GM18858 (cell line): Measurements from ENCODE around the gene STAG1.
"Not testable (repeated sequence)": the region's sequence is repeated elsewhere in the genome, so short reads cannot be mapped to it uniquely, and the experiment has no call there.

Experiments used
- ATAC-seq: cut with Tn5 transposase; IDR thresholded peaks from one replicate; pipeline ENCODE4 v1.9.1; 2021; ENCODE audit not compliant: unreplicated experiment

STAG1 gene

DNA sequence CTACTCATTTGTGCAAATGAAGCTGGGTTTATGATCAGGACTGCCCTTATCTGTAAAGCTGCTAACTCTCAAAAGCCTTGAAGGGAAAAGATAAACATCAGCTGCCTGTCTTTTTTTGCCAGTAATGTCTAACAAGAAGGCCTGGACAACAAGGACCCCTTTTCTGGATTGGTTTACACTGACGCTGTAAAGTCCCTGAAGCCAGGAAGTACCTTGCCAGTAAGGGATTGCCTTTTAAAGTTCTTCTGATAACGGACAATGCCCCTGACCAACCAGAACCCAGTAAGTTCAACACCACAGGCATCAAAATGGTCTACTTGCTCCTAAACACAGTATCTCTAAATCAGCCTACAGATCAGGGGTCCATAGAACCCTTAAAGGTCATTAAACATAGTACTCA lies 324.0 kb downstream of the STAG1 start:
- no peak for ATAC-seq

DNA sequence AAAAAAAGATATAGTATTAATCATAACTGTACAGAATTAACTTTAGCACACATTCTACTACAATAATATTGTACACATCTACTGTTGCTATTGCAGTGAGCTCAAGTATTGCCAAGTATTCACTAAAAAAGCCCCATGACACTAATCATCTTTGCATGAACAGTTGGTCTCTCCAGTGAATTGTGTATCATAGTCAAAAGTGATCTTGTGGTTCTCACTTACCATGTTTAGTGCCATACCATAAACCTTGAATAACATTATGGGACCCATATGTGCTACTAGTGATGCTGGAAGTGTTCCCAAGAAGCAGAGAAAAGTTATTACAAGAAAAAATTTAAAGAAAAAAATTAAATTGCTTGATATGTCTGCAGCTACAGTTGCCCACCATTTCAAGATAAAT lies 324.9 kb downstream of the STAG1 start:
- ATAC-seq = no peak

DNA sequence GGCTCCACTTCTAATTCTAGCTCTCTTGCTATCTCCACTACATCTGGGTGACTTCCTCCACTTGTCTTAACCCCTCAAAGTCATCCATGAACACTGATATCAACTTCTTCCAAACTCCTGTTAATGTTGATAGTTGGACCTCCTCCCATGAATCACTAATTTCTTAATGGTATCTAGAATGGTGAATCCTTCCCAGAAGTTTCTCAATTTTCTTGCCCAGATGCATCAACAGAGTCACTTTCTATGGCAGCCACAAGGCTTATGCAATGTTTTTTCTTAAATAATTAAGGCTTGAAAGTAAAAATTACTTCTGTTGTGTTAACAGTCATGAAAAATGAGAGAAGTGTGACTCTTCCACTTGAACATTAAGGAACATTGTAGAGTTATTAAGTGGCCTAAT lies 337.7 kb downstream of the STAG1 start:
- no peak for ATAC-seq

DNA sequence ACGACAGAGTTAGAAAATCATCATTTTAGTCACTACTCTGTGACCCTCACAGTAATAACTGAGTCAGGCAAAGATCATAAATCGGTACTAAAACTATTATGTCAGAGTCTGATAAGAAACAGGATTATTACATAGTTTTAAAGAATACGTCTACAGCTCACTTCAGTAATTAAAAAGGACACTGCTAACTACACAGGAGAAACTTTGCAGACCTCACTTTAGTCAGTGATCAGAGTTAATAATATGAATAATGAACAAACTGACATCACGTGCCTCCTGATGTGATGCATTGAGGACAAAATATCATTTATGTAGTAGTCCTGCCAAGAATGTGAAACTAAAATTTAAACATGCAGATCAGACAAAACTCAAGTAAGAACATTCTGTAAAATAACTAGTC lies 339.9 kb downstream of the STAG1 start:
- no peak for ATAC-seq

DNA sequence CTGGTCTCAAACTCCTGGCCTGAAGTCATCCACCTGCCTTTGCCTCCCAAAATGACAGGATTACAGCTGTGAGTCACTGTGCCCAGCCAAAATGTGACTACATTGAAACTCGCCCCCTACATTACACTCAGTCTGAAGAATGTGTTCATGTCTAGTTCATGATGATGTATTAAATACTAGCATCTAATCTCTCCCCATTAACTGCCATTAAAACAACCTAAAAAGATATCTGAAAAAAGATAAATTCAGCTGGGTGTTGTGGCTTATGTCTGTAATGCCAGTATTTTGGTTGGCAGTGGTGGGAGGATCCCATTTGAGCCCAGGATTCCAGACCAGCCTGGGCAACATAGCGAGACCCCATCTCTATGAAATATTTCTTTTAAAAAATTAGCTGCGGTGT lies 342.6 kb downstream of the STAG1 start:
- no peak for ATAC-seq

DNA sequence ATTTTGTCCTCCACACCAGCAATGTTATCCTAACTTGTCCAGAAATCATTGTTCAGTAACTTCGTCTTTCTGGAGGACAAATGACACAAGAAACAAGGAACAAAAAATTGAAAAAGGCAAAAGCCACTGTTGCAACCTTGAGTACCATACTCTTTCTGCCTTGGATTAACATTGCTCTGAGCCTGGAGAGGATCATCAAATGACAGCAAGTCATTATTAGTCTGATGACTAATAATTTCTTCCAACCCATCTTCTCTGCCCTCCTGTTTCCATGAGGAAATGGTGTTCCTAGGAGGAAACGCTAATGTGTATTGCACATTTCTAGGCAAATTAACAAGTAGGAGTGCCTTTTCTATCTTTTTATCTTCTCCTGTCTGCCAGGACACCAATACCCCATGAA lies 348.1 kb downstream of the STAG1 start:
- no peak for ATAC-seq

DNA sequence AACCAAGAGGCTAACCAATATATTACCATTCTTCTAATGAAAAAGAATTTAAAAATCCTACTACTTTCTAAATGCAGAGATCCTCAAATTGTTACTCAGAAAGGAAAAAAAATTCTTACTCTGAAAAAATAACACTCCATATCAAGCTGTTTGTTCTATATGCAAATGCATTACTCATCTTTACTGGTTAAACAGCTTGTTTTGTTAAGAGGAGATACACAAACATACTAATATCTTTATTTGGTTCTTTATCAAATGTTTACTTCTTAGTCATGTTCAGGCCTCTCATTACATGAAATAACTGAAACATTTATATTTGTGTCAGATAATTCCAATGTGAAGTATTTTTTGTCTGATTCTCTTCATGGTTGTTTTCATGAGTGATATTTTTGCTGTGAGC lies 355.3 kb downstream of the STAG1 start:
- ATAC-seq = no peak

DNA sequence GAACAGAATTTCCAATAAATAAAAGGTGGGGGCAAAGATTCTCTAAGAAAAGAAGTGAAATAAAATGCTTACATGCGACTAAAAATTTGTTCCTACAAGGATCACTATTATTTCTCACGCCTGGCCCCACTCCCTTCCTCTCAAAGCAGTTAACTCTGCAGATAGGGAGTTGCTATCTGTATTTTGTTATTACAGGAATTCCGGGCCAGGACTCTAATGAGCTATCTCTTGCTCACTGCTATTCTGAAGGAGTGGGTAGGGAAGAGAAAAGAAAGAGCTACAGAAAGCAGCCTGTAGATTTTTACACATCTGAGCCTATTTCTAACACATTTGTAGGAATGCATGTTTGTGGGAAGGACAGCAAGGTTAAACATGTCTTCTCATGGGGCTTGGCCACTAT lies 361.6 kb downstream of the STAG1 start:
- ATAC-seq = no peak

DNA sequence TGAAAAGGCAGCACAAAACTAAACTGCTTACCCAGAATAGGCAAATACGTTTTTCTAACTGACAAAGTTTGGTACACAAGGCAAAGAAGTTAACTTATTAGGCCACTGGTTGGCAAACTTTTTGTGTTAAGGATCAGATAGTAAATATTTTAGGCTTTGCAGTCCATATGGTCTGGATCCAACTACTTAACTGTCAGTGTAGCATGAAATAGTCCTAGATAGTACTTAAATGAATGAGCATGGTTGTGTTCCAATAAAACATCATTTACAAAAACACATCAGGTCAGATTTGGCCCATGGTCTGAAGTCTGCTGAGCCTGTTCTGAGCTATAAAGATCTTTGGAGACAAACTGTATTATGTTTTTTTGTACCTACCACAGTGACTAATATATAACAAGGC lies 365.1 kb downstream of the STAG1 start:
- no peak for ATAC-seq

DNA sequence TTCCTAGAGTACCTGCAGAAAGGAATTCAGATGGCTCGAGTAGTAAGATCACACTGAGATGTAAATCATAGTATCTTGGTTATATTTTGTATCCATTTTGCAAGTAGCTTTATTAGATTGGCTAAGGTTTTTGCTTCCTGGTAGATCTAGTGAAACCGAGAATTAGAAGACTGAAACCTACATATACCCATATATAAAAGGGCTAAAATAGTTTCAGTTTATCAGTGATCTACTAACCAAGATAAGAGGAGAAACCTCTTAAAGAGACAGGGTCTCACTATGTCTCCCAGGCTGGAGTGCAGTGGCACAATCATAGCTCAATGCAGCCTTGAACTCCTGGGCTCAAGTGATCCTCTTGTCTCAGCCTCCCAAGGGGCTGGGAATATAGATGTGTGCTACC lies 366.7 kb downstream of the STAG1 start:
- ATAC-seq = peak; percentile 86

DNA sequence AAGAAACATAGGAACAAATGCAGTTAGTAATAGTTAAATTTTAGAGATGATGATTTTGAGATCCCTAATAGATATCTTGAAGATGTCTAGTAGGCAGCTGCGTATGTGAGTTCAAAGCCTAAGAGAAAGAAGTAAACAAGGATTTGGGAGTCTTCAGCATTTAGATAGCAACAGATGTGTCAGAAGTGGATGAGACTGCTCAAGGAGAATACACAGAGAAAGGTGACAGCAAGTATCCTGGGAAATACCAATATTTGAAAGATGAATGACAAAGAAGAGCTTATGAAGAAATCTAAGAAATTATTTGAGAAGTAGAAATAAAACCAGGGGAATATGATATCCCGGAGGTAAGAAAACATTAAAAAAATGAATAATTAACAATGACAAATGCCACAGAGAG lies 371.1 kb downstream of the STAG1 start:
- ATAC-seq = no peak

DNA sequence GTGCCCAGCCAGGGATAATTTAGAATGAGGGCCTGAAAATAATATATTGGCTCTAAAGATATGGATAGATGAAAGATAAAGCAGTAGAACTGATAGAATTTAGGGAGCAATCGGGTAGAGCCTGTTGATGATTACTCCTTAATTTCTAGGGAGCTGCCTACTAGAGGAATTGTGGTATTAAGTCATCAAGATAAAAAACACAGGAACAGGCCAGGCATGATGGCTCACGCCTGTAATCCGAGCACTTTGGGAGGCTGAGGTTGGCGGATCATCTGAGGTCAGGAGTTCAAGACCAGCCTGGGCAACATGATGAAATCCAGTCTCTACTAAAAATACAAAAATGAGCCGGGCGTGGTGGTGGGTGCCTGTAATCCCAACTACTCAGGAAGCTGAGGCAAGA lies 371.6 kb downstream of the STAG1 start:
- no peak for ATAC-seq

DNA sequence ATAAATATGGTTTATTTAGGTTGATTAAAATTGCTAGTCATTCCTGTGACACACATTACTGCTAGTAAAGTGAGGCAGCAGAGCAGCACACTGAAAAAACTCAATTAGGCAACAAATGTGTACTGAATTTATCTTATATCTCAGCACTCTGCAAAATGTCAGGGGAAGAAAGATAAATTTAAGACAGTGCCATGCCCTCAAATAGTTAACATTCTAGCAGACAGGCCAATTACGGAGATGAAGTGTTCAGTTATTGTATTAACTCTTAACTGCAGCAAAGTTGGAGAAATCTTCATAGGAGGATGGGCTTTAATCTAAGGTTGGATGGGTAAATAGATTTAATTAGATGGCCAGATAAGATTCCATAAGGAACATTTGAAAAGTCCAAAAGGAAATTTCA lies 374.2 kb downstream of the STAG1 start:
- no peak for ATAC-seq

DNA sequence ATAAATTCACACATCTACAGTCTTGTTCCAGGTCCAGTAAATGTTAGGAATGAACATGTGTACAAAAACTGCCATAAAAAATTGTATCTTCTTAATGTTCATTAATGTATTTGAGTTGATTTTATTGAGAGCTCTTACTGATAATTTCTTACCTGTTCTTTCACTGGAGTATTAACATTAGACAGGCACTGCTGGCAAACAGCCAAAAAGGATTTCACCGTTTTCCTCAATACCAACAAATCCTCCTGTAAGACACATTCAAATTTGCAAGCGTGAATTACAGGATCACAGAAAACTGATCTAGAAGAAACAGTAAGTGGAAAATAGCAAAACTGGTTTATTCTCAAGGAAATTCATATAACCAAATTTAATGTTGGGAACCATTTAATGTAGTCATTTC lies 374.7 kb downstream of the STAG1 start:
- no peak for ATAC-seq

DNA sequence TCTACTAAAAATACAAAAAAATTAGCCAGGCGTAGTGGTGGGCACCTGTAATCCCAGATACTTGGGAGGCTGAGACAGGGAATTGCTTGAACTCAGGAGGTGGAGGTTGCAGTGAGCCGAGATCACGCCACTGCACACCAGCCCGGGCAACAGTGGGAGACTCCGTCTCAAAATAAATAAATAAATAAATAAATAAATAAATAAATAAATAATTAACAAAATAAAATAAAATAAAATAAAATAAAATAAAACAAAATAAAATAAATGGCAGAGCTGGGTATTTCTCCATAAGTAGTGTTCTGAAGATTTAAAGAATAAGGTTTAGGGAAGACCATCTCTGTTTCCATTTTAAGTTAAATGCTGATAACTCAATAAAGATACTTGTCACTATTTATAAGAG lies 376.4 kb downstream of the STAG1 start:
- not testable (repeated sequence) for ATAC-seq

DNA sequence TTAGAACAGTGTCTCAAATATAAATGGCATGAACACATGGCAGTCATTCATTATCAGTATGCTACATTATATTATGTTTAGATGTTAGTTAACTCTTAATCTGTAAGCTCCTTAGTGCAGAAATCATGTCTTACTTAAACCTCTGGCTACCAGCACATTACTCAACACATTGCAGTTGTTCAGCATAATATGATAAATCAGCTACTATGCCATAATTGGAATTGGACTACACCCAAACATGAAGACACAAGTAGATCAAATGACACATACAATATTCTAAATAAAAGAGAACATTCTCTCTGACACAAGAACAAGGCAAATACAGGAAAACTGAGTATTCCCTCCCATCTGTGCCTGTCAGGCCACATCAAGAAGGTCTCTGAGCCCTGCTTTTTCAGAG lies 385.9 kb downstream of the STAG1 start:
- no peak for ATAC-seq

DNA sequence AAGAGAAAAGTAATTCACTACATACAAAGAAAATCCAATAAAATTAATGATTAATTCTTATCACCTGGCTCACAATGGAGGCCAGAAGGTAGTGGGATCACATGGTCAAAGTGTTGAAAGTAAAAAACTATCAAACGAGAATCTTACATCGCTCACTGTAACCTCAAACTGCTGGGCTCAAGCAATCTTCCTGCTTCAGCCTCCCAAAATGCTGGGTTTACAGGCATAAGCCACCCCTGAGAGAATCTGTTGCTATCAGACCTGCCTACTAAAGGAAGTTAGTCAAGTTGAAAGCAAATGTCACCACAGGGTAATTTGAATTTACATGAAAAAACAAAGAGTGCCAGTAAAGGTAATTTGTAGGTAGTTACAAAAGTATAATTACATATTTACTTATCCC lies 398.7 kb downstream of the STAG1 start:
- peak; percentile 63 for ATAC-seq

DNA sequence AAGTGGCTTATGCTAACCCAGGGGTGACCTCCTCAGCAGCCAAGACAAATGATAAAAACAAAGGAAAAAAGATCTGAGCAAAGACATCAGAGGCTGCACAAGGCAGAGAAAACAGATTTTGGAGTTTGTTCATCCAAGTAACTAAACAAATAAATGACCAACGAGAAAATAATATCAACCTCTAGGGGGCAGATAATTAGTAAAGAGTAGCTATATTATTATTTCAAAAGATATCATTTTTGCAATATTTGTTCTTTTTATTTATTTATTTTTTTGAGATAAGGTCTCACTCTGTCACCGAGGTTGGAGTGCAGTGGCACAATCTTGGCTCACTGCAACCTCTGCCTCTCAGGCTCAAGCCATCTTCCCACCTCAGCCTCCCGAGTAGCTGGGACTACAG lies 400.3 kb downstream of the STAG1 start:
- no peak for ATAC-seq

DNA sequence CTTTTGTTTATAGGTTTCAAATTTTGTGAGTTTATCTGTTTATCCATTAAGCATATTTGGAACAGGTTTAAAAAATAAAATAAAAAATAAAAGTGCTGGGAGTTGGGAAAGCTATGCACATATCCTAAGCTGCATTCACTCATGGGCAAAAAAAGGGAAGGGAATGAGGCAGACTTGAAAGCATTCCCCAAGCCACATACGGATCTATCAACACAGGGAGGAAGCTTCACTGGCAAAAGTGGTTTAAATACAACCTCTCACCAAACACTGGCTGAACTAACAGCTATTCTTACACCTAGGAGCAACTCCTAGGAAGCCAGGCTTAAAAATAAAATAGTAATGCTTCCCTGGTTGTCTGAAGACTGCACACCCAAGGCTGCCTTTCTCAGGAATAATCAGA lies 400.8 kb downstream of the STAG1 start:
- no peak for ATAC-seq

DNA sequence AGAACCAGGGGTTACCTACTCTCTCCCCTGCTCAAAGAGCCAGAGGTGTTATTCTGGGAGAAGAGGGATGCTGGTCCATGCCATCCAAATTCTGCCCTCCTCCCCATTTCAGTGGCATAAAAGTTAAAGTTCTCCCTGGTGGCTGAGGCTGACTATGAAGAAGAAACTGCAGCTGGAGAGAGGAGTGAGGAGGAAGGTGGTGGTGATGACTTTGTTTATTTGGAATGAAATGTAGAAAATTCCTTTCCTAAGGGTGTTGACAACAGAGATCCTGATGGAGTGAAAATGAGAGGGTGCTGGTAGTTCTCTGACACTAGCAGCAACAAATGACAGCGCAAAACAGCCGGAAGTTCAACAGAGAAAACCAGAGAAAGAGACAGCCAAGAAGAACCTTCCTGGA lies 401.6 kb downstream of the STAG1 start:
- ATAC-seq = no peak

DNA sequence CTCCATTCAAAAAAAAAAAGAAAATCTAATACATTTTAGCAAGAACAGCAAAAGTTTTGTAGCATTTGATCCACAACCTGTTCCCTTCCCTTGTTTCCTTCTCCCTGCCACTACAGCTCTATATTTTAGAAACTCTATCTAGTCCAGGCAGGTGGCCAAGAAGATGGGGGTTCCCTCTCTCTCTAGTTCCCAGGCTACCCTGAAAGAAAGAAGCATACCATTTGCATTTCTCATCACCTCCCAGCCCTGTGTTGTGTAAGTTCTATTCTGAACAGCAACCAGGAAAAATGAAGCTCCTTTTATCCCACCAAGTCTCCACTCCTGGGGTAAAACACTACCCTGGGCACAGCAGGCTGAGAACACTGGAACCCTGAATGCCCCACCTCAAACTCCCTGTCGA lies 402.0 kb downstream of the STAG1 start:
- no peak for ATAC-seq

DNA sequence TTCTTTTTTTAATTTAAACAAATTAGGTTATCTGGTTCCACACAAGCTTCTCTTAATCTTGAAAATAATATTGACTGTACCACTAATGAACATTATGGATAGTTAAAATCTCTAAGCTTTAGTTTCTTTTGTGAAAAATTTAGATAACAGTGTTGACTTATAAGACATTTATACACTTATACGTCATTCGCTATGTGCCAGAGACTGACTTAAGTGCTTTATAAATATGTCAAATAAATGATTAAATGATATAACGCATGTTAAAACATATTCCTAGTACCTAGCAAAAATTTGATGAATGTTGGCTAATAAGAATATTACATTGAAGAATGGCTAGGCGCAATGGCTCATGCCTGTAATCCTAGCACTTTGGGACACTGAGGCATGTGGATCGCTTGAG lies 405.7 kb downstream of the STAG1 start:
- no peak for ATAC-seq

DNA sequence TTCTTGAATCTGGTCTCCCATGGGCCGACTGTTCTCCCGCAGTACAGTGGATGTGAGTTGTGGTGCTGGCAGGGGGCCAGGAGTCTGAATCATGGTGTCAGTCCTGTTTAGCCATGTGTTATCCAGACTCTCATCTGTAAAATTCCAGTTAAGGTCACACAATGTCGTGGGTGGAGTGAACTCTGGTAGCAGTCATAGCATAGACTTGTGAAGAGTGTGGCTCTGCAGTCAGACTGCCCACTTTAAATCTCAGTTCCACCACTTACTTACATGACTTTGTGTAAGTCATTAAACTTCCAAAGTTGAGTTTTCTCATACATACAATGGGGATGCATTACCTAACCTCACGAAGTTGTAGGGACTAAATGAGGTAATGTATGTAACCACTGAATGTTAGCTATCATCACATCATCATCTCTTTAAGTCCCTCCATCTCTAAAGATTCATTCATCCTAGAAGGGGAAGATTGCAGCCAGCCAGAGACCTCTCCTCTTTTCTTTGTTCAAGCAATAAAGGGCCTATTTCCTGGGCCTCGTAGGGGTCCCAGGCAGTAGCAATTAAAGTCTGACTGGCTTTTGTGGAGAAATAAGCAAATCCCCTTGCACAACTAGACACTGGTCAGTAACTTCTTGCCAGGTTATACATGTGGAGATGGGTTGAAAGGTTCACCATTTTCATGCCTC lies 408.2 kb downstream of the STAG1 start:
- ATAC-seq = no peak

DNA sequence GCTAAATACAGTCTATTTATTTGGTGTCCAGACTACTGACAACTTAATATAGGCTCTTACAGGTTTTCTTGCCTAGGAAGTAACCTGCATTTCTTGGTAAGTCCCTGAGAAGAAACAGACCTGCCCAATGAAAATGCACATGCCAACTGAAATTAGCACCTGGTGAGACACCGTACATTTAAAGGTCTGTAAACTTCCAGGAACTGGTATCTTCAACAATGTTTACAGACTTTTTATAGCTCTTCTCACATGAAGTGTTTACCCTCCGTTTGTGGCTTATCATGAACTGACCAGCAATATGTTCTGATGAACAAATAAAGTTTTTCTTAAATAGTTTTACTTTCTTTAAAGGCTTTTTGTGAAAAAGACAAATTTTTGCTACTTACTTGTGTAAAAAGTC lies 408.7 kb downstream of the STAG1 start:
- no peak for ATAC-seq
